IMR-90 (cell line): ENCODE results near the gene BCDIN3D.

Experiments
- CTCF ChIP-seq: conservative IDR thresholded peaks from 2 replicates; pipeline ENCODE4 v1.5.1; 2012; ENCODE audit warnings: mild to moderate bottlenecking, low read depth, low read length, improper control_type of control experiment
- FOS ChIP-seq: fragments of 150-350 bp; IDR thresholded peaks from 2 replicates; pipeline ENCODE4 v1.6.1; 2016; ENCODE audit warnings: low read depth, low read length
- MAFK ChIP-seq: IDR thresholded peaks from 2 replicates; pipeline ENCODE4 v1.6.1; 2012; ENCODE audit warnings: low read depth, low read length, improper control_type of control experiment
- MAZ ChIP-seq: IDR thresholded peaks from 2 replicates; pipeline ENCODE4 v1.6.1; 2012; ENCODE audit warnings: low read depth, mild to moderate bottlenecking, low read length, improper control_type of control experiment, moderate library complexity, borderline replicate concordance
- MXI1 ChIP-seq: IDR thresholded peaks from 2 replicates; pipeline ENCODE4 v1.6.1; 2012; ENCODE audit warnings: low read depth, mild to moderate bottlenecking, low read length, moderate library complexity, borderline replicate concordance
- POLR2A ChIP-seq: IDR thresholded peaks from 2 replicates; pipeline ENCODE4 v1.6.1; 2012; ENCODE audit warnings: mild to moderate bottlenecking, low read depth, low read length
- RFX5 ChIP-seq: IDR thresholded peaks from 2 replicates; pipeline ENCODE4 v1.8.0; 2012; ENCODE audit warnings: low read depth, mild to moderate bottlenecking, low read length, moderate library complexity
- SMC3 ChIP-seq: fragments of 150-350 bp; IDR thresholded peaks from 2 replicates; pipeline ENCODE4 v1.6.1; 2016; ENCODE audit warnings: low read depth, mild to moderate bottlenecking, antibody characterized with exemption, low read length, moderate library complexity
- TF ChIP-seq, protein P1 (sequence below): fragments of 150-350 bp; IDR thresholded peaks from 2 replicates; pipeline ENCODE4 v1.6.1; 2016; ENCODE audit warnings: low read depth, mild to moderate bottlenecking, low read length, moderate library complexity, borderline replicate concordance

- TF ChIP-seq CTCF: no peak
- TF ChIP-seq MAZ: no peak
- TF ChIP-seq POLR2A: no peak
- no peak for TF ChIP-seq SMC3
- TF ChIP-seq, protein P1, sequence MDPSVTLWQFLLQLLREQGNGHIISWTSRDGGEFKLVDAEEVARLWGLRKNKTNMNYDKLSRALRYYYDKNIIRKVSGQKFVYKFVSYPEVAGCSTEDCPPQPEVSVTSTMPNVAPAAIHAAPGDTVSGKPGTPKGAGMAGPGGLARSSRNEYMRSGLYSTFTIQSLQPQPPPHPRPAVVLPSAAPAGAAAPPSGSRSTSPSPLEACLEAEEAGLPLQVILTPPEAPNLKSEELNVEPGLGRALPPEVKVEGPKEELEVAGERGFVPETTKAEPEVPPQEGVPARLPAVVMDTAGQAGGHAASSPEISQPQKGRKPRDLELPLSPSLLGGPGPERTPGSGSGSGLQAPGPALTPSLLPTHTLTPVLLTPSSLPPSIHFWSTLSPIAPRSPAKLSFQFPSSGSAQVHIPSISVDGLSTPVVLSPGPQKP: no peak
- TF ChIP-seq FOS: no peak
- TF ChIP-seq MAFK: peak; percentile 85
- TF ChIP-seq MXI1: no peak
- no peak for TF ChIP-seq RFX5
Measured at GRCh38 chr12:49846032-49846431, 3.1 kb upstream of the BCDIN3D start.
